ENCODE results near the gene OR52N4.
"Not testable (repeated sequence)": the region's sequence is repeated elsewhere in the genome, so short reads cannot be mapped to it uniquely, and the experiment has no call there.

GRCh38 chr11:5716518-5716917, 37.5 kb upstream of the OR52N4 start:
- not testable (repeated sequence) for TF ChIP-seq ZFP30 (CRISPR knock-in tag; IDR thresholded peaks at IDR 0.05); ZNF70 (CRISPR knock-in tag; IDR thresholded peaks at IDR 0.05); SNAI2 (CRISPR knock-in tag; IDR thresholded peaks at IDR 0.05); ZC3H10 (CRISPR knock-in tag; IDR thresholded peaks at IDR 0.05); TCF4 (CRISPR knock-in tag; IDR thresholded peaks at IDR 0.05; ENCODE audit: borderline replicate concordance); BACH2 (CRISPR knock-in tag; IDR thresholded peaks at IDR 0.05; ENCODE audit: borderline replicate concordance)

Measured in SK-N-SH treated with all-trans-retinoic acid at 6 μM for 48 hours (cell line).